HG02973 (cell line): Measurements from ENCODE around the gene BLOC1S4.
"Not testable (repeated sequence)": the region's sequence is repeated elsewhere in the genome, so short reads cannot be mapped to it uniquely, and the experiment has no call there.

Source experiments
- ATAC-seq: cut with Tn5 transposase; IDR thresholded peaks from one replicate; pipeline ENCODE4 v1.9.1; 2021; ENCODE audit warnings: moderate library complexity; ENCODE audit not compliant: unreplicated experiment

Gene BLOC1S4

GRCh38 chr4:6734165-6734786 lies 18.3 kb downstream of the BLOC1S4 start:
- ATAC-seq = no peak

GRCh38 chr4:6739920-6740319 lies 23.9 kb downstream of the BLOC1S4 start:
- ATAC-seq = no peak

- ATAC-seq = no peak
Measured at GRCh38 chr4:6740347-6740746, 24.4 kb downstream of the BLOC1S4 start.

- no peak for ATAC-seq
Measured at GRCh38 chr4:6742507-6742906, 26.5 kb downstream of the BLOC1S4 start.

- no peak for ATAC-seq
Measured at GRCh38 chr4:6742989-6743388, 27.0 kb downstream of the BLOC1S4 start.

- no peak for ATAC-seq
Measured at GRCh38 chr4:6746721-6747293, 30.8 kb downstream of the BLOC1S4 start.

- ATAC-seq = no peak
Measured at GRCh38 chr4:6747294-6748051, 31.5 kb downstream of the BLOC1S4 start.

GRCh38 chr4:6748286-6748685 lies 32.3 kb downstream of the BLOC1S4 start:
- ATAC-seq = no peak

GRCh38 chr4:6749340-6750171 lies 33.6 kb downstream of the BLOC1S4 start:
- no peak for ATAC-seq

GRCh38 chr4:6750286-6751221 lies 34.6 kb downstream of the BLOC1S4 start:
- ATAC-seq = no peak

GRCh38 chr4:6751611-6752485 lies 35.9 kb downstream of the BLOC1S4 start:
- no peak for ATAC-seq

GRCh38 chr4:6752486-6752829 lies 36.5 kb downstream of the BLOC1S4 start:
- no peak for ATAC-seq

GRCh38 chr4:6753103-6753560 lies 37.2 kb downstream of the BLOC1S4 start:
- ATAC-seq = no peak

- ATAC-seq = no peak
Measured at GRCh38 chr4:6753891-6754290, 37.9 kb downstream of the BLOC1S4 start.

- no peak for ATAC-seq
Measured at GRCh38 chr4:6754481-6755087, 38.6 kb downstream of the BLOC1S4 start.

- no peak for ATAC-seq
Measured at GRCh38 chr4:6755088-6755753, 39.2 kb downstream of the BLOC1S4 start.

- not testable (repeated sequence) for ATAC-seq
Measured at GRCh38 chr4:6756345-6756744, 40.4 kb downstream of the BLOC1S4 start.

GRCh38 chr4:6758728-6759127 lies 42.8 kb downstream of the BLOC1S4 start:
- no peak for ATAC-seq
